ENCODE results near the gene GPR17.

GPR17 gene, protein sequence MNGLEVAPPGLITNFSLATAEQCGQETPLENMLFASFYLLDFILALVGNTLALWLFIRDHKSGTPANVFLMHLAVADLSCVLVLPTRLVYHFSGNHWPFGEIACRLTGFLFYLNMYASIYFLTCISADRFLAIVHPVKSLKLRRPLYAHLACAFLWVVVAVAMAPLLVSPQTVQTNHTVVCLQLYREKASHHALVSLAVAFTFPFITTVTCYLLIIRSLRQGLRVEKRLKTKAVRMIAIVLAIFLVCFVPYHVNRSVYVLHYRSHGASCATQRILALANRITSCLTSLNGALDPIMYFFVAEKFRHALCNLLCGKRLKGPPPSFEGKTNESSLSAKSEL

DNA sequence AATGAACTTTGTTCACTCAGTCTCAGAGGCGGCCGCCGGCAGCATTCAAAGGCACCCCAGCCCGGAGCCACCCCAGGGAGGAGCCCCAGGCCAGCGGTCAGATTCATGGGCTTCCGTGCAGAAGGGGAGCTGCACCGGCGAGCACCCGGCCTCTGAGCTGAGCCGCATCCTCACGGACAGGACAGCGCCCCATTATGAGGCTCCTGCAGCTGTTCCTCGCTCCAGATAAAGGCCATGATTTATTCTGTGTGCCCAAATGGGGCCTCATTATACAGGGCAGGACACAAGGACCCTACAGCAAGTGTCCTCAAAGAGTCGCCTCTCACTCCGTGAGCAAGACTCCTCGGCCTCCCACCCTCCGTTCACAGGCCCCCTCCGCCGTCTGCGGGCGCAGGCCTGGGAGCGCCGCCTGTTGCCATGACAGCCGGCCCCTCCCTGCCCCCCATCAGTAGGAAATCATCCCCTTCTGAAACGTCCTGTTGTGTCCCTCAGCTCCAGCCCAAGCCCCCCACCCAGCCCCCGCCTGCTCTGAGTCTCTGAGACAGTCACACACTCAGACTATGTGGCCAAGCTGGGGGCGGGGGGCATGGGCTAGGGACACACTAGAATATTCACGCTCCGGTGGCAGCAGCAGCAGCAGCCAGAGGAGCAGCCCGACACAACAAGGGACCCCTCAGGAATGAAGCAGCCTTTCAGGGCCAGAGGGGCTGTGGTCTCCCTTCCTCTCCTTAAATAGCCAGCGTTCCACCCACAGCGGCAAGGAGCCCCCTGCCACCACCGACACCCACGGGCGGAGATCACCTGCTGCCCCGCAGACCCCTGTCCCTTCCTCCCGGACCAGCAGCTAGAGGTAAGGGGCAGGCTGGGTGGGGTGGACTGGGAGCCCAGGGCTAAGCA, at the start of gene GPR17:
Gene GPR17 (plus strand): TSS at position 759 of the 897 bp plus-strand sequence. CDS start 4,583 bp downstream, outside the sequence.
- no peak for DNase-seq (ENCODE audit: low read depth in 2 of 2, low spot score in 1 of 2)

DNA sequence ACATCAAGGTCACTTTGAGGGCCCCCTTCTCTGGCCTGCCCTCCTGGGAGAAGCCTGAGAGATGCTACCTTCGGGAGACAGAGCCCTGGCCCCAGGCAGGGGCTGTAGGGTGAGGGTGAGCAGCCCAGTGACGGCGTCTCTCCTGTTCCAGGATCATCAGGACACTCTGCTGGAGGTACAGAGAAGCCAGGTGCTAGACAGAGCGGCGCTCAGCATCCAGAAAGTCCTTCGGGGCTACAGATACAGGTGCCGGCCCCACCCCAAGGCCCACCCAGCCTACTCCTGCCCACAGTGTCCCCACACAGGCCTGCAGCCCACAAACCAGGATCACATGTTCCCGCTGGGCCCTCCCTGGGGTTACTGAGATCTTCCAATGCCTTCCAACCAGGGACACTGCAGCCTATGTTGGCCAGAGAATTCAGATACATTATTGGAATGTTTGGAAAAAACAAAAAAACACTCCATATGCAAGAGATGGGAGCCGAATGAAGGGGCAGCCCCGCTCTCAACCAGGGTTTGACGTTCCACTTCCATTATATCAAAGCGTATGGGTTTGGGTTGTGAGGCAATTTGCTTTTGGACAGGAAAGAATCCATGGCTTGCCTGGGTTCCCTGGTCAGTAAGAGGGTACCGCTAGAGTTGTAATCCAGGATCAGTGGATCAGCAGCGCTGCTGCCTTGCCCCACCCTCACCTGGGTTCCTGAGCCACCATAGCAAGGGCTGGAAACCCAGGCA, 49.5 kb upstream of the GPR17 start:
- no peak for DNase-seq (ENCODE audit: low read depth in 2 of 2, low spot score in 1 of 2)

DNA sequence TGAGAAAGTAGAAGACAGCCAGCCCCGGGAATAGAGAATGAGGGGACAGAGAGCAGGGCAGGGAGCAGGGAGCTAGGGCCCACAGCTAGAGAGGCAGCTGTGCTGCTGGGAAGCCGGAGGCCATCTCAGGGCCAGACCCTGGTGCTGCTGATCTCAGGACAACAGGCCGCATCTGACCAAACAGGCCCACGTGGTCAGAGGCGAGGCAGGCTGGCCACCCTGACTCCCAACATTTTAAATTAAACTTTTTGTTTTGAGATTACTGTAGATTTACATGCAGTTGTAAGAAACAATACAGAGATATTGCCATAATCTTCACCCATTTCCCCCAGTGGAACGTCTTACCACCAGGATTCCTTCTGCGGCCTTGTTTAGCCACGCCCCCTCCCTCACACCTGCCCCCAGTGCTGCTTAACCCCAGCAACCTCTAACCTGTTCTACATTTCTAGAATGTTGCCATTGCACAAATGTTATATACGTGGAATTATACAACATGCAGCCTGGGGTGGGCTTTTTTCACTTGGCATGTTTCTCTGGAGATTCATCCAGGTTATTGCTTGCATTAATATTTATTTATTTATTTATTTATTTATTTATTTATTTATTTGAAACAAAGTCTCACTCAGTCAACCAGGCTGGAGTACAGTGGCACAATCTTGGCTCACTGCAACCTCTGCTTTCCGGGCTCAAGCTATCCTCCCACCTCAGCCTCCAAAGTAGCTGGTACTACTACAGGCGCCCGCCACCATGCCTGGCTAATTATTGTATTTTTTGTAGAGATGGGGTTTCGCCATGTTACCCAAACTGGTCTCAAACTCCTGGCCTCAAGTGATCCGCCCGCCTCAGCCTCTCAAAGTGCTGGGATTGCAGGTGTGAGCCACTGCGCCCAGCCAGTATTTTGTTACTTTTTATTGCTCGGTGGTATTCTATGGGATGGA, 48.6 kb upstream of the GPR17 start:
- no peak for DNase-seq (ENCODE audit: low read depth in 2 of 2, low spot score in 1 of 2)

DNA sequence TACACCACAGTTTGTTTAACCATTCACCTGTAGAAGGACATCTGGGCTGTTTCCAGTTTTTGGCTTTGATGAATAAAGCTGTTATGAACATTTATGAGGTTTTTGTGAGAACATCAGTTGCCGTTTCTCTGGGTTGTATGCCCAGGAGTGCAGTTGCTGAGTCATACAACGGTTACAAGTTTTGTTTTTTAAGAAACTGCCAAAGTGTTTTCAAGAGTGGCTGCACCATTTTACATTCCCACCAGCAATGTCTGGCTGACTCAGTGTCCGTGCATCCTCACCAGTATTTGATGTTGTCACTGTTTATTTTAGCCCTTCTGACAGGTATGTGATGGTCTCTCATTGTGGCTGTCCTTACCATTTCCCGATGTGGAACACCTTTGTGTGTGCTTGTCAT, 48.0 kb upstream of the GPR17 start:
- no peak for DNase-seq (ENCODE audit: low read depth in 2 of 2, low spot score in 1 of 2)

DNA sequence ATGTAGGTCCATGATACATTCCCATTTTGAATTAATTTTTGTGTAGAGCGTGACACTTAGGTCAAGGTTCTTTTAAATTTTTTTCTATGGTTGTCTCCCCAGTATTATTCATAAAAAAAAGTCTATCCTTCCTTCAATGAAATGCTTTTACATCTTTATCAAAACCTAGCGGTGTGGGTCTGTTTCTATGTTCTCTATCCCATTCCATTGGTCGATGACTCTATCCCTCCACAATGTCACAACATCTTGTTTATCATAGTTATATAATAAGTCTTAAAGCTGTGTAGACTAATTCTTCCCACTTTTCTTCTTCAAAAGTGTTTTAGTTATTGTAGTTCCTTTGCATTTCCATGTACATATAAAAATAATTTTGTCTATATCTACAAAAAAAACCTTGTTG, 47.2 kb upstream of the GPR17 start:
- no peak for DNase-seq (ENCODE audit: low read depth in 2 of 2, low spot score in 1 of 2)

DNA sequence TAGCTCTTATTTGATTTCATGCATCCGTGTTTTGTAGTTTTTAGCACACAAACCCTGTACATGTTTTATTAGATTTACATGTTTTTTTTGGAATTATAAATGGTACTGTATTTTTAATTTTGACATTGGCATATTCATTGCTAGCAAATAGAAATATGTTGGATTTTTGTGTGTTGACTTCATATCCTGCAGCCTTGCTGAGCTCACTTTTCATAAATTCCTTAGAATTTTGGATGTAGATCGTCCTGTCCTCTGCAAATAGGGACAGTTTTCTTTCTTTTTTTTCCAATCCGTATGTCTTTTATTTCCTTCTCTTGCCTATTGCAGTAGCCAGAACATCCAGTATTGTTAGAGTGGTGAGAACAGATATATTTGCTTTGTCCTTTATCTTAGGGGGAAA, 46.7 kb upstream of the GPR17 start:
- DNase-seq (ENCODE audit: low read depth in 2 of 2, low spot score in 1 of 2): no peak

DNA sequence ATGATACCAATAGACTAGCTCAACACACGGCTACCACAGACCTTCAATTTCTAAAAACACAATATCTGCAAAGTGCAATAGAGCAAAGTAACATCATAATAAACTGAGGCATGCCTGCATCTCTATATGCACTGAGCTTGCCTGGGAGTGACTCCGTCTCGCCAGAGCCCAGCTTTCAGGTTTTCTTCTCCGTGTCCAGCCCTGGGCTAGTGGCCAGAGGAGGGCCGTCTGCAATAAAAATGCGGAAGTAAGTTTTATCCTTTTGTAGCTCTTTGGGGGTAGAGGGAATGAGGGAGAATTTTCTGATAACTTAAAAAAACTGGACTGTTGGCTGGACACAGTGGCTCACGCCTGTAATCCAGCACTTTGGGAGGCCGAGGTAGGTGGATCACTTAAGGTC, 41.0 kb upstream of the GPR17 start:
- DNase-seq (ENCODE audit: low read depth in 2 of 2, low spot score in 1 of 2): no peak

DNA sequence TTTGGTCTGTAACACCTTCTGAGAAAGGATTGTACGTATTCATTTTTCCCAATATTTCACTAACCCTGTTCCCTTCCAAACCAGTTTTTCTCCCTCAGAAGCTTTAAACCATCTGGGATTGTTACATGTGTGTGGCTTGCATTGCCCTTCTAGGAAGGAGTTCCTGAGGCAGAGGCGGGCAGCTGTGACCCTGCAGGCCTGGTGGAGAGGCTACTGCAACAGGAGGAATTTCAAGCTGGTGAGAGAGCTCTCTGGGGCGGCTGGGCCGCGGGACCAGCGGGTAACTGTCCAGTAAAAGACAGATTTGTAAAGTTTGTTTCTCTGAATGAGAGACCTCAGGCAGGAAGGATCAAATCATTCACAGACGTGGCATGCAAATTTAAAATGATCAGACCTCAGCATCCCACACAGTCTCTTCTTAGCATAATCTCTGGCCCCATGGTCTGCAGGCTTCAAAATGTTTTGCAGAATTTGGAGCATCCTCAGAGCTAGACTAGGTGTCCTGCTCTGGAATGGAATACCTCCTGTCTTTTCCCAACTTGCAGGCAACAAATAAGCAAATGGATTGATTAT, 40.2 kb upstream of the GPR17 start:
- no peak for DNase-seq (ENCODE audit: low read depth in 2 of 2, low spot score in 1 of 2)

DNA sequence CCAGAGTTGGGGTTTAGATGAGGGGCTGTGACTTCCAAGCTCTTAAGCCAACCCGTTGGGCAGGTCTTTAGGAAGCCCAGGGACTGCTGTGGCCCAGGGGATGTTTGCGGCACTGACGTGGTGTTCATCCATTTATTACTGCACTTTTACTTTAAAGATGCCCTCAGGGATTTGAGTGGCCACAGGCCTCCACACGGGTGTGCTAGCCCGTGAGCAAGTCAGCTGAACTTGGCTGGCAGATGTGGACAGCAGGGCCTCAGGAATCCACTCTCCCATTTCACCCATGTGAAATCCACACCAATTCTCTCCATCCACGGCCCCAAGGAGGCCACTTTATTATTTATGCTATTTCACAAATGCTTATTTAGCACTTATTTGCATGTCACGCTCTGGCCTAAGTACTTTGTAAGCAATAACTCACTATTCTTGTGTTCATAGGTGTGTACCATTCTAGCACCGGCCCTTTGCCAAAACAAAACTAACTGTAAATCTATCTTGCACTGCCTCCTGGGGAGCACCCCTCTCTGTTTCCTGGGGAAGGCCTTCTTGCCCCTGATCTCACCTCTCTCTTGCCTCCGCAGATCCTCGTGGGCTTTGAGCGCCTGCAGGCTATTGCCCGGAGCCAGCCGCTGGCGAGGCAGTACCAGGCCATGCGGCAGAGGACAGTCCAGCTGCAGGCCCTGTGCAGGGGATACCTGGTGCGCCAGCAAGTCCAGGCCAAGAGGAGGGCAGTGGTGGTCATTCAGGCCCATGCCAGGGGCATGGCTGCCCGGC, 39.1 kb upstream of the GPR17 start:
- DNase-seq (ENCODE audit: low read depth in 2 of 2, low spot score in 1 of 2): no peak

DNA sequence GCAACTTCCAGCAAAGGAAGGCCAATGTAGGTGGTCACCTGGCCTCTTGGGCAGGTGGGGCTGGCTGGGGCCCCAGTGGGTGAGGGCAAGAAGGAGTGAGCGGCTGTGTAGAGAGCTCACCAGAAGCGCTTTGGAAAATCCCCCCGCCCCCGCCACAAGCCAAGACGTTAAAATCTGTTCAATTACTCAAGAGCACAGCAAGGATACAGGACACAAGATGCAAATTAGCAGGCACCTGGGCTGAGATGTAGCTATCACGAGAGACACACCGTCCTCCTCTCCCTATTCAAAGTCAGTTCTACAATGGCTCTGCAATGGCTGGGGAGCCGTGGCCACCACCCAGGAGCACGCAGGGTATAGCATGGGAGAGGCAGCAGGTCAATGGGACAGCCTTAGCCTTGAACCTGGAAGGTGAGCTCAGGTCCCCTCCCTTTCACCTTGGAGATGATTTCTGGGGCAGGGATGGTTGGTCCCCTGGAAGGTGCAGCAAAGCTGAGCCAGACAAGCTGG, 38.5 kb upstream of the GPR17 start:
- no peak for DNase-seq (ENCODE audit: low read depth in 2 of 2, low spot score in 1 of 2)

DNA sequence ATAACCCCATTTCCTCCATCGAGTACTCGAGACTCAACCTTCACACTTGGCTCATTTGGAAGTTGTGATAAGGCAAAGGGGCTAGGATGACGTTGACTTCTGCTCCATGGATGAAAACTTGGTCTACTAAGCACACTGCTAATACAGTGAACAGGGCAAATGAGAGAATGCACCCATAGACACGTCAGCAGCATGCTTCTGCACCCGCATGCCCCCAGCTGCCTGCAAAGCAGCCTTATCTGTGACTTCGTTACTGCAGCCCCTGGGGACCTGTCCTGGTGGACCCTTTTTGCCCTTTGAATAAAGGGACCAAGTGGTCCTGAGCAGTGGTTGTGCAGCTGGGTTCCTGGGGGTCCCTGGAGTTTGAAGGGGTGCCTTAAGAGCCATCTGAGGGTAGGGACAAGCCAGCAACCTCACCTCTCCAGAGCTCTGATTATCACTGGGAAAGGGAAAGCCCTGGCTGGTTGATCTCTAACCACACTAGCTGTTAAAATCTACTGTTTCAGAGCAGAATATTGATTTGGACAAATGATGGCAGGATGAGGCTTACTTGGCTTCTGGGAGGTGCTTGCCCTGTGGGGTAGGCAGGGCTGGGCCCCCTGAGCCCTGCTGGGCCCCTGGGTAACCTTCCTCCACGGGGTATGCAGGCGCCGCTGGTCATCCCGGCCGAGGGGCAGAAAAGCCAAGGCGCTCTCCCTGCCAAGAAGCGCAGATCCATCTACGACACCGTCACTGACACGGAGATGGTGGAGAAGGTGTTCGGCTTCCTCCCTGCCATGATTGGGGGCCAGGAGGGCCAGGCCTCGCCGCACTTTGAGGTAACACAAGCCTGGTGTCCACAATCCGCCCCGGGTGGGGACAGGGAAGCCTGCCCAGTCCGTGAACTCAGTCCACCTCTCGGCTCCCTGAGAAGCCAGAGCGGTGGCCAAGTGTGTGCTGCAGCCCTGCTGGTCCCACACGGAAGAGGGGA, 37.6 kb upstream of the GPR17 start:
- DNase-seq (ENCODE audit: low read depth in 2 of 2, low spot score in 1 of 2): no peak

DNA sequence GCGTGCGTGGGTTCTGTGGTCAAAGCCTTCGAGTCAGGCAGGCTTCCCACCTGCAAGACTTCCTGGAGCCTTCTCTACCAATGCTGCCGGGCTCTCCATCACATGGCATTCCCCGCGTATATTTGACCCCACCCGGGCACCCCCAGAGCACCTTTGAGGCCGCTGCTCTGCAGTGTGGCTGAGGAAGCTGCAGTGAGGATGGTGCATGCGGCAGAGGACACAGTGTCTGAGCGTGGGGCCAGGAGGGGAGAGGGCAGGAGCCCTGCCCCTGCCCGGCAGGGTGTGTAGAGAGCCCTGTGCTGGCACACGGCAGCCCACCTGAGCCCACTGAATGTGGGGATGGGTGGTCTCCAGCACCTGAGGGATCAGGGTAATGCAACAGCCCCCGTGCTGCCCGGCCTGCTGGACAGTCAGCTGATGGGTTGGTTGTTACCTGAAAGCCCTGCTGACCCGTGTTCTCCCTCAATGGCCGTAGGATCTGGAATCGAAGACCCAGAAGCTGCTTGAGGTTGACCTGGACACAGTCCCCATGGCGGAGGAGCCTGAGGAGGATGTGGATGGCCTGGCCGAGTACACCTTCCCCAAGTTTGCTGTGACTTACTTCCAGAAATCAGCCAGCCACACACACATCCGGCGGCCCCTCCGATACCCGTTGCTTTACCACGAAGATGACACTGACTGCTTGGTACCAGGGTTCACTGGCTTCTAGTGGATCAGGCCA, 36.8 kb upstream of the GPR17 start:
- DNase-seq (ENCODE audit: low read depth in 2 of 2, low spot score in 1 of 2): no peak

DNA sequence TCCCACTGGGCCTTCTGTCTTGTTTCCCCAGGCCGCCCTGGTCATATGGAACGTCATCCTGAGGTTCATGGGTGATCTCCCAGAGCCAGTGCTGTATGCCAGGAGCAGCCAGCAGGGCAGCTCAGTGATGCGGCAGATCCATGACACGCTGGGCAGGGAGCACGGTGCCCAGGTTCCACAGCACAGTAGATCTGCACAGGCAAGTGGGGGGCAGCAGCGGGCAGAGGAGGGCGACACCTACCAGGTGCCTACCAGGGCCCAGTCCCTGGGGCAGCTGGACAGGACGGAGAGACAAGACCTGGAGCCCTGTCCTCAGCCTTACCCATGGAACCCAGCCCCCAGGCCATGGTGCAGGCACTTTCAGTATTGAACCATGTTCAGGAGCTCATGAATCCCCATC, 36.1 kb upstream of the GPR17 start:
- DNase-seq (ENCODE audit: low read depth in 2 of 2, low spot score in 1 of 2): no peak

DNA sequence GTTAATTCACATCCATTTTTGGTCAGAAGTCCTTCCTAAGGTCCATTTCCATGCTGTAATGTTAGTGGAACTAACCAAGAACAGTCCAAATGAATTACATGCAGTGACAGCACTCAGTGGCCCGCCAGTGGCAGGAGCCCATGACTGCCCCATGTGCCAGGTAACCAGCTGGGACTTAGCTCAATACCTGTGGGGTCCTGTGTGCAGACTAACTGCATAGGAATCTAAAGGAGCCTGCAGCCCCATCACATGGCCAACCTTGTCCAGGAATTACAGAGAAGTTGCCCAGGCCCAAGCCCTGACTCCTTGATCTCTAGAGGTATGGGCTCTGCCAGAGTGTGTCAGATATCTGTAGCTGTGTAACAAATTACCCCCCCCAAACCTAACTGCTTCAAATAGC, 35.4 kb upstream of the GPR17 start:
- no peak for DNase-seq (ENCODE audit: low read depth in 2 of 2, low spot score in 1 of 2)

DNA sequence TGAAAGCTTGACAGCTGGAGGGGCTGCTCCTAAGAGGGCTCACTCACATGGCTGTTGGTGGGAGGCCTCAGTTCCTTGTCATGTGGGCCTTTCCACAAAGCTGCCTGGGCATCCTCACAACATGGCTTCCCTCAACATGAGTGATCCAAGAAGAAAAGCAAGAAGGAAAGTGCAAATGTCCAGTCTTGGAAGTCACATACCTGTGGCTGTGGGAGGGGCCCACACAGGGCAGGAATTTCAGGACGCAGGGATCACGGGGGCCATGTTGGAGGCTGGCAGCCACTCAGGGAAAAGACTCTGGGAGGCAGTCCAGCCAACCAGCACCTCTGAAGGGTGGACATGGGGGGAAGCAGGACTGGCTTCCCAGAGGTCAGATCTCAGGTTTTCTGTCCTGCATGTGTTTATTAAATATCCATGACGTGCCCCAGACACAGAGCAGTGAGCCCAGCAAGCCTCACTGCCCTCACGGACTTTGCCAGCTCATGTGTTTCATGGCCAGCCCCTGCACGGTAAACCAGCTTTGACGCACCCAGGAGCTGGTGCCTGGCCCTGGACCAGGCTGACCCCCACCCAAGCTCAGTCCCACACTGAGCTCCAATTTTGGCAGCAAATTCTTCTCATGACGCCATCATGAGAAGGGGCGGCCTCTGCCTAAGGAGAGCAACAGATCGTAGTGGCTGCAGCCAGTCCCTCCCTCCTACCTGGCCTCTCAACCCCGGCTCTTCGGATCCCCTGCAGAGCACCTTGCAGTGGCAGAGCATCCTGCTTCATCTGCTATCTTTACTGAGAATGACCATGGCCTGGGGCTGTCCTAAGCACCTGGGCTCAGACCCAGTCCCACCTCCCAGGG, 34.7 kb upstream of the GPR17 start:
- DNase-seq (ENCODE audit: low read depth in 2 of 2, low spot score in 1 of 2): no peak

DNA sequence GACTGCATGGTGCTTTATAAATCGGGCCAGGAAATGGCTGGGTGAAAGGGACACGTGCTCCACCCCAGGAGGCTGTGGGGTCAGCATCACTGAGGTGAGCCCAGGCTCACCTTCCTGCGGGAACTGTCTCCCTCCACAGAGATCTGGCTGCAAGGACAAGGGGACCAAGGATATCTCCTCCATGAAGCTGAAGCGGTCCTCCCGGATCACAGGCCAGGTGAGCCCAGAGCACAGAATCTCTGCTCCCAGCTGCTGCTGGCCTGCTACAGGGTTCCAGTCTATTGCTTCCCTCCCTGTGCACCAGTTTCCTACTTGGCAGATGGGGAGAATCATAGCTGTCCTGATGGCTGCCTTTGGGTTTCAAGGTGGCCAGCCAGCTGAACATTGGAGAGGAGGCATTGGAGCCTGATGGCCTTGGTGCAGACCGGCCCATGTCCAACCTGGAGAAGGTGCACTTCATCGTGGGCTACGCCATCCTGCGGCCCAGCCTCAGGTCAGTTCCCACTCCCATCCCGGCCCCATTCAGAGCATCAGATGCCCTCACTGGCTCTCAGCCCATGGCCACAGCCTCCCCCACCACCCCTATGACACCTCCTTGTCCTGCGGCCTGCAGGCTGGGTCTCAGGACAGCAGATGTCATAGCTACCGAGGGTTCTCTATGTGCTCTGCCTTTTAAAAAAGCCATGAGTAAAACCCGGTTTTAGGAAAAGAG, 33.7 kb upstream of the GPR17 start:
- DNase-seq (ENCODE audit: low read depth in 2 of 2, low spot score in 1 of 2): no peak

All from stimulated activated CD8-positive, alpha-beta memory T cell treated with anti-CD3 and anti-CD28 coated beads, Interleukin-4, amount 100 ng/mL, for 4 hours (primary cell).